ENCODE results near the gene LMBR1L.

LMBR1L gene

GRCh38 chr12:49054524-49054923 lies 56.1 kb downstream of the LMBR1L start:
- no peak for DNase-seq
- Histone ChIP-seq H3K4me3 (no peak overlapping the region), H3K36me3 (peaks cover 39 to 58% (median 55%) of the 10 kb centered on the region in 3 donors), H3K27ac (no peak overlapping the region), H3K4me1 (peaks cover 0 to 48% (median 39%) of the 10 kb centered on the region in 4 donors), H3K9me3 (no peaks in the 10 kb centered on the region), H3K27me3 (no peaks in the 10 kb centered on the region)
- intact Hi-C loops (cut with DNase I; ENCODE audit: low total_unique reads): no loop called here
- TF ChIP-seq CTCF (IDR thresholded peaks at IDR 0.05): no peak

GRCh38 chr12:49054096-49054495 lies 56.6 kb downstream of the LMBR1L start:
- peaks cover 0 to 46% (median 39%) of the 10 kb centered on the region in 4 donors for H3K4me1 ChIP-seq
- H3K36me3 ChIP-seq: peaks cover 44 to 61% (median 59%) of the 10 kb centered on the region in 3 donors
- H3K9me3 ChIP-seq: no peaks in the 10 kb centered on the region
- no peak overlapping the region for H3K4me3 ChIP-seq
- H3K27ac ChIP-seq: no peak overlapping the region
- no peaks in the 10 kb centered on the region for H3K27me3 ChIP-seq
- DNase-seq: no peak
- no peak for TF ChIP-seq CTCF (IDR thresholded peaks at IDR 0.05)
- intact Hi-C loops (cut with DNase I; ENCODE audit: low total_unique reads): no loop called here

- no peak overlapping the region for H3K27ac ChIP-seq
- intact Hi-C loops (cut with DNase I; ENCODE audit: low total_unique reads): no loop called here
- no peak overlapping the region for H3K4me3 ChIP-seq
- peaks cover 0 to 31% (median 25%) of the 10 kb centered on the region in 4 donors for H3K4me1 ChIP-seq
- no peak for DNase-seq
- H3K27me3 ChIP-seq: no peaks in the 10 kb centered on the region
- H3K36me3 ChIP-seq: peaks cover 58 to 75% (median 74%) of the 10 kb centered on the region in 3 donors
- H3K9me3 ChIP-seq: no peaks in the 10 kb centered on the region
- no peak for TF ChIP-seq CTCF (IDR thresholded peaks at IDR 0.05)
Measured at GRCh38 chr12:49052451-49053208, 58.0 kb downstream of the LMBR1L start.

- H3K27me3 ChIP-seq: no peaks in the 10 kb centered on the region
- H3K9me3 ChIP-seq: no peaks in the 10 kb centered on the region
- TF ChIP-seq CTCF (IDR thresholded peaks at IDR 0.05): no peak
- H3K27ac ChIP-seq: no peak overlapping the region
- peaks cover 0 to 24% (median 18%) of the 10 kb centered on the region in 4 donors for H3K4me1 ChIP-seq
- no peak for DNase-seq
- peaks cover 63 to 81% (median 81%) of the 10 kb centered on the region in 3 donors for H3K36me3 ChIP-seq
- H3K4me3 ChIP-seq: no peak overlapping the region
- intact Hi-C loops (cut with DNase I; ENCODE audit: low total_unique reads): no loop called here
Measured at GRCh38 chr12:49051777-49052438, 58.7 kb downstream of the LMBR1L start.

DNA sequence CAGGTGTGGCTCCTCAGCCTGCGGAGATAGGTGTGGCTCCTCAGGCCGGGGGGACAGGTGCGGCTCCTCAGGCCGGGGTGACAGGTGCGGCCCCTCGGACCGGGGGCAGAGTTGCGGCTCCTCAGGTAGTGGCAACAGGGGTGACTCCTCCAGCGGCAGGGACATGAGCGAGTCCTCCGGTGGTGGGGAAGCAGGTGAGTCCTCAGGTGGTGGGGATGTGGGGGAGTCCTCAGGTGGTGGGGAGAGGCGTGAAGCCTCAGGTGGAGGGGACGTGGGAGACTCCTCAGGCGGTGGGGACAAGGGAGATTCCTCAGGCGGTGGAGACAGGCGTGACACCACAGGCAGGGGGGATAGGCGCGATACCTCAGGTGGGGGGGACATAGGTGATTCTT lies 59.3 kb downstream of the LMBR1L start:
- H3K36me3 ChIP-seq: peaks cover 69 to 87% (median 86%) of the 10 kb centered on the region in 3 donors
- H3K4me1 ChIP-seq: peaks cover 0 to 19% (median 13%) of the 10 kb centered on the region in 4 donors
- no peaks in the 10 kb centered on the region for H3K9me3 ChIP-seq
- intact Hi-C loops (cut with DNase I; ENCODE audit: low total_unique reads): no loop called here
- no peak overlapping the region for H3K27ac ChIP-seq
- TF ChIP-seq CTCF (IDR thresholded peaks at IDR 0.05): no peak
- DNase-seq: no peak
- no peaks in the 10 kb centered on the region for H3K27me3 ChIP-seq
- no peak overlapping the region for H3K4me3 ChIP-seq
